NCI-H446 (cell line): ENCODE results near the gene ZBTB20.
"Not testable (repeated sequence)": the region's sequence is repeated elsewhere in the genome, so short reads cannot be mapped to it uniquely, and the experiment has no call there.

ENCODE experiments used
- DNase-seq, 2 experiments: peaks; one replicate each; lab custom pipeline; 2025; lab: John Stamatoyannopoulos, UW

ZBTB20 gene

GRCh38 chr3:115146418-115147328 lies at the start of gene ZBTB20:
Gene ZBTB20 (minus strand): TSS chr3:115147288.
- peak; percentile 79 to 81 for DNase-seq

- DNase-seq: no peak
Measured at GRCh38 chr3:115194476-115194875, 47.4 kb upstream of the ZBTB20 start.

GRCh38 chr3:115190747-115191146 lies 43.7 kb upstream of the ZBTB20 start:
- no peak for DNase-seq

DNA sequence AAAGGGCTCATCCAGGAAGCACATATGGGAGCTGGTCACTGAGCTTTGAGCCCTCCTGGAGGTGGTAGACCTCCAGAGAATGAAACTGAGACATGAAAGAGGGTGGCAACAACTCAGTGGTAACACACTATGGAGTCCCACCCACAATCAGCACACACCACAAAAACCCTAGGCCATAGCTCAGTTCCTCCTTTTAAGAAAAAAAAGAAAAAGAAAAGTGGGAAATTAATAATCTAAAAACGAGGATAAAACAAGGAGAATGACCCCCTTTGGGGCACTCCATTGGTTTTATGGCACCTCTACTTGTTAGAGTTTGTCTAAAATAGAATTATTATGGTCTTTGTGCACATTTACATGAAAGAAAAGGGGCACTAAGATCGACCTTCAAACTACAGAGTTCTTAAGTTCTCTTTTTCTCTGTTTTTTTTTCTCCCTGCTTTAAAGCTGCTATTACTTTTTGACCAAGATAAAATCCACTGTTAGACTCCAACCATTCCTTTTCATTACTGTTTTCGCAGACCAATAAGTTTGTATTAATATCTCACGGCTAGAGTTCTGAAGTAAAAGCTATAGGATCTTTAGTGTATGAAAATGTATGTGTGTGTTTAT lies 40.2 kb upstream of the ZBTB20 start:
- no peak for DNase-seq

DNA sequence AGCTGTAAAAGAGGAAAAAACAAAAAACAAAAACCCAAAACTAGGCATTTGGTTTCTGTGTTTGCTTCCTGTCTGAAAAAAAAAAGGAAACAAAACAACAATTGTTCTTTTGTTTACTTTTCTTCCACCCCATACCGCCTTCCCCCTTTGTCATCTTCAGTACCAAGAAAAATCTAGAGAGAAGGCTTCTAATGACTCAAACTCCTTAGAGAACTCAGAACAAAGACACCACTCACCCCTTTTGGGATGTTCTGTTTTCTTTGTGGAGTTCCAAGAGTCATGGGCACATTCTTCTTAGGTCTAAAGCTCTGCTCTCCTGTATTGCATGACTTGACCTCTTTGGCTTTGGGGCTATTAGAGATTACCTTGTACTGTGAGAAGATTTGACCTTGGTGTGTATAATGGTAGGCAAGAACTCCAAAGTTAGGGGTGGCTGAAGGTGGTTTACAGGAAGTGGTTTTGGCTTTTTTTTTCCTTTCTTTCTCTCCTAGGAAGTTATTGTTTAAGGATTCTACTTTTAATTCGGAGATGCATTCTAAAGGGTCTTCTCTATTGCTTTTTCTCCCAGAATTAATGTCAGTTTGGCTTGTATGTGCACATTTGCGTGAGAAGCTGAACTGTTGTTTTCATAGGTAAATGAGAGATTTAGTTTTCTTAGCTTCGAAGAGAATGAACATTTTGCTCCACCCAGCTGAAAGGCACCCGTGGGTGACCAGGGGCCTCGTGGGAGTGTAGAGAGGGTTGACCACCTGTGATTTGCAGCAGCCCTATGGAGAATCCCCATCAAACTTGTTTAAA lies 39.5 kb upstream of the ZBTB20 start:
- DNase-seq: no peak

DNA sequence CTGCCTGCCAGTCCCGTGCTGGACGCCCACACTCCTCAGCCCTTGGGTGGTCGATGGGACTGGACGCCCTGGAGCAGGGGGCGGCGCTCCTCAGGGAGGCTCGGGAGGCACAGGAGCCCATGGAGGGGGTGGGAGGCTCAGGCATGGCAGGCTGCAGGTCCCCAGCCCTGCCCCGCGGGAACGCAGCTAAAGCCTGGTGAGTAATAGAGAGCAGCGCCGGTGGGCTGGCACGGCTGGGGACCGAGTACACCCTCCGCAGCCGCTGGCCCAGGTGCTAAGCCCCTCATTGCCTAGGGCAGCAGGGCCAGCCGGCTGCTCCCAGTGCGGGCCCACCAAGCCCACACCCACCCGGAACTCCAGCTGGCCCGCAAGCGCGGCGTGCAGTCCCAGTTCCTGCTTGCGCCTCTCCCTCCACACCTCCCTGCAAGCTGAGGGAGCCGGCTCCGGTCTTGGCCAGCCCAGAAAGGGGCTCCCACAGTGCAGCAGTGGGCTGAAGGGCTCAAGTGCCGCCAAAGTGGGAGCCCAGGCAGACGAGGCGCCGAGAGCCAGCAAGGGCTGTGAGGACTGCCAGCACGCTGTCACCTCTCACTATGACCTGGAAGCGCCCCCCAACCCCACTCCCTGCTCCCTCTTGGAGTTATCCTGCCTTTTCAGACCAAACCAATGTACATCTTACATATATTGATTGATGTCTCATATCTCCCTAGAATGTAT lies 37.9 kb upstream of the ZBTB20 start:
- not testable (repeated sequence) for DNase-seq

DNA sequence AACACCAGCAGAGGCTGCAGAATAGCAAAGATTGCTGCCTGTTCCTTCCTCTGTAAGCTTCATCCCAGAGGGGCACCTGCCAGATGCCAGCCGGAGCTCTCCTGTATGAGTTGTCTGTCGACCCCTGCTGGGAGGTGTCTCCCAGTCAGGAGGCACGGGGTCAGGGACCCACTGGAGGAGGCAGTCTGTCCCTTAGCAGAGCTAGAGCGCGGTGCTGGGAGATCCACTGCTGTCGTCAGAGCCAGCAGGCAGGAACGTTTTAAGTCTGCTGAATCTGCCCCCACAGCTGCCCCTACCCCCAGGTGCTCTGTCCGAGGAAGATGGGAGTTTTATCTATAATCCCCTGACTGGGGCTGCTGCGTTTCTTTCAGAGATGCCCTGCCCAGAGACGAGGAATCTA lies 31.8 kb upstream of the ZBTB20 start:
- DNase-seq: not testable (repeated sequence)

- peak in 1 of 2 experiments; percentile 42 for DNase-seq
Measured at GRCh38 chr3:115169808-115170207, 22.7 kb upstream of the ZBTB20 start.

DNA sequence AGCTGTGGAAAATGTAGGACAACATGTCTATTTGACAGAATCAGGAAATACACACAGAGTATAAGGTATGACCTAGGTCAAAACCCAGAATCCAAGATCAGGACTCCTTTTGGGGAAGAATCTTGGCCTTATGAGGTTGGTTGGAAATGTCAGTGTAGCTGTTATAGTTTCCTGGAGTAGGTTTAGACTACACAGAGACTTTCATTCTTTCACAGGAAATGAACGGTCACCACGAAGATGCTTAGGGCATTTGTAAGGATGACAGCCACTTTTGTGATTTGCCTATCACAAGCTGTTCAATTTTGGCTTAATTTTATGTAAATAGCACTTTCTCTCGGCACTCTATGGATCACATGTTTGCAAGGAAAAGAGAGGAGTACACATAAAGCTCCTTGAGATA lies 18.6 kb upstream of the ZBTB20 start:
- no peak for DNase-seq

GRCh38 chr3:115165266-115165665 lies 18.2 kb upstream of the ZBTB20 start:
- DNase-seq: no peak

- DNase-seq: no peak
Measured at GRCh38 chr3:115164374-115165221, 17.5 kb upstream of the ZBTB20 start.

DNA sequence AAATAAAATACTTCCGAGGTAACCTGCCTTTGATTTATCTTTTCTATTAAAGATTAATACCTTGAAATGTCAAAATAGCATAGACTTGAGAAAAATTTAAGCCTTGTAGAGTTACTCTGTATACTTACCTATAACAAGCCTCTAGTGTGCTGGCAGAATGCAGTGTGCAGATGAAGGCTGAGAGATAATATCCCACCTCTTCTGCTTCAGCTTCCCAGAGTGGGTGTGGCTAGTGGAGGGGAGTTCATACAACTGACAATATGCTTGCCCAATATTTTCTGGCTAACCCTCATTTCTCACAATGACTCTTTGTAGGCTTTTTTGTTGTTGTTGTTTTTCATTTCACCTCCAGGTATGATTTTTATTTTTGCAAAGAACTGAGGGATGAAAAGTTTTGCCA lies 15.7 kb upstream of the ZBTB20 start:
- no peak for DNase-seq

GRCh38 chr3:115161866-115162265 lies 14.8 kb upstream of the ZBTB20 start:
- no peak for DNase-seq

- DNase-seq: no peak
Measured at GRCh38 chr3:115161168-115161834, 14.2 kb upstream of the ZBTB20 start.

DNA sequence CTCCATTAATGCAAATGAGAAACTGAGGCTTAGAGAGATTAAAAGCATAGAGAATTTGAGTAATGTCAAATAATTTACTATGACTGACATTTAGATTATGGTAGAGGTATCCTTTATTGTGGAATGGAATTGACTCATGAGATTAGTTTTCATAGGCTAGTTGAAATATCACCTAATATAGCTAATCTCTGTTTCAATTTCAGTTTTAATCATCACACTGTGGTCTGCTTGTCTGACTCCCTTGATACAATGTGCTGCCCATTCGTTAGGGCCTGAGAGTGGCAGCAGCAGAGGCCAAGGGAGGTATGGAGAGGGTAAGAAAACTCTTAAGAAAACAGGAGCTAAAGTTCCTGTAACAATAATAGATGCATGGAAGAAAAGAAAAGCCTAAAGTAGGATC lies 13.2 kb upstream of the ZBTB20 start:
- DNase-seq: no peak

GRCh38 chr3:115156046-115156654 lies 9.1 kb upstream of the ZBTB20 start:
- no peak for DNase-seq

- DNase-seq: no peak
Measured at GRCh38 chr3:115154611-115155010, 7.5 kb upstream of the ZBTB20 start.

DNA sequence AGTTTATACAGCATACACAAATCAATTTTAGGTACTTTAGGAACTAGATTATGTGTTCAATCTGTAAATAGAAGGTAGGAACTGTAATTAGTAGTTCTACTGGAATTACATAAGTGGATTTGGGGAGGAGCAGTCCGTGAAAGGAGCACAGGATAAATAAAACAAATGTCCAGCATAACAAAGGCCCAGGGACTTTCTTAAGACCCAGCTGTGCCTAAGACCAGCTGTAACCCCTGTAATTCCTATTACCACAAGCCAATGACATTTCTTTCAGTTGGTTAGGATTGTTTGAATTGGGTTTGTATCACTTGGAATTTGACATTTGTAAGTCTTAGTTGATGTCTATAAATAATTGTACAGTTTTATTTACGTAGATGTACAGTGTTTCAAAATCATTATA lies 4.8 kb upstream of the ZBTB20 start:
- DNase-seq: no peak

GRCh38 chr3:115148142-115148790 lies 1.2 kb upstream of the ZBTB20 start:
- DNase-seq: peak in 1 of 2 experiments; percentile 51
